SW480 (cell line): ENCODE data around the gene LRRC2.
"Not testable (repeated sequence)": the region's sequence is repeated elsewhere in the genome, so short reads cannot be mapped to it uniquely, and the experiment has no call there.

Experiments
- DNase-seq: peaks from one replicate; pipeline ENCODE4 v3.0.0-alpha.2; 2016; ENCODE audit warnings: low spot score

LRRC2 gene, protein sequence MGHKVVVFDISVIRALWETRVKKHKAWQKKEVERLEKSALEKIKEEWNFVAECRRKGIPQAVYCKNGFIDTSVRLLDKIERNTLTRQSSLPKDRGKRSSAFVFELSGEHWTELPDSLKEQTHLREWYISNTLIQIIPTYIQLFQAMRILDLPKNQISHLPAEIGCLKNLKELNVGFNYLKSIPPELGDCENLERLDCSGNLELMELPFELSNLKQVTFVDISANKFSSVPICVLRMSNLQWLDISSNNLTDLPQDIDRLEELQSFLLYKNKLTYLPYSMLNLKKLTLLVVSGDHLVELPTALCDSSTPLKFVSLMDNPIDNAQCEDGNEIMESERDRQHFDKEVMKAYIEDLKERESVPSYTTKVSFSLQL

DNA sequence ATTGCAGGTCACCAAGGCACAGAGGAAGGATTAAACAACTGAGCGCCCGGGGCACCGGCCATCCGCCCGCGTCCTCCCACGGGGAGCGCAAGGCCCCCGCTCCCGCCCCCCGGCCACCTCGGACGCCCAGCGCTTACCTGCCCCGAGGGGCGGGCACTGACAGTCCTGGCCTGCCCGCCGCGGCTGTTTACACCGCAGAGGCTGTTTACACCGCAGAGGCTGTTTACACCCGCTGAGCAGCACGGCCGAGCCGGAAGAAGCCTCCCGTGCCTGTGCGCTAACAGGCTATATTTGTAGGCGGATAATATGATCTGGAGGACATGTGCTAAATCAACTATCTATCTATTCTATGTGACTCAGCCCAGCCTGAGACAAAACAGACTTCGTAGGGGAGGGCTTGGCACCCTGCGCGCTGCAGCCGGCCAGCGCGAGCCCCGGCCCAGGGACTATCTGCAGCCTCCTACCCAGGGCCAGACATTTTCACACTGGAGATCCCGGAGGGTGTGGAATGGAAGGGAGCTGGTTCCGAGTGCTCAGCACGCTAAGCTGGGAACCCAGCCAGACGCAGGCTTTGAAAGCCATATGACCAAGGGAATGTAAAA is at the start of gene LRRC2:
TSS of gene LRRC2 (minus strand) at position 263 of the 602 bp plus-strand sequence. CDS start 14,711 bp downstream, outside the sequence.
- DNase-seq, result peak; percentile 67

DNA sequence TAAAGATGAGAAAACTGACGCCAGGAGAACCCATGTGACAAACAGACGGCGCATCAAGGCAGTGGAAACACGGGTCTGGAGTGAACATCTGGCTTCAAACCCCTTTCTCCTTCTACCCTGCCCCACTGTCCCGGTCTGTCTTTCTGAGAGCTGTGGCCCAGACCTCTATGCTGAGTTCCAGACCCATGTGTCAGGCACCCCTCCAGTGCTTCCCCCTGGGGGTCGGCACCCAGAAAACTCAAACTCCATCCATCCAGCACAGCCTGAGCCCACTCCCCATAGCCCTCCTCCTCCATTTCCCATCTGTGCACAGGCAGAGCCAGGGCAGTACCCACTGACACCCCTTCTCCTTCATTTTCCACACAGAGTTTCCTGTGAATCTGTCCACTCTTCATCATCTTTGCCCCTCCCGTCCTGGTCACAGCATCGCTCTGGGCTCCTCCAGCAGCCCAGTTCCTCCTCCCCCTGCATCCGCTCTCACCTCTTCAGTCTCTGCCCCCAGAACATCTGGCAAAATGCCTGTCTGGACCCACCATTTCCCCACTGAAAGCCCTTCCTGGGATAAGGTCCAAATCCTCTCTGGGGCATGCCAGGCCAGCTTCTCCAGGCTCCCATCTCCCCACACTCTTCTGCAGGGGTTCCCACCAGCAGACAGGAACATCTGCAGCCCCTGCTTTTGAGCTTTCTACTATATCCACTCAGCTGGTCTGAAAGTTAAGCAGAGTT is 49.1 kb upstream of the LRRC2 start:
- no peak for DNase-seq

DNA sequence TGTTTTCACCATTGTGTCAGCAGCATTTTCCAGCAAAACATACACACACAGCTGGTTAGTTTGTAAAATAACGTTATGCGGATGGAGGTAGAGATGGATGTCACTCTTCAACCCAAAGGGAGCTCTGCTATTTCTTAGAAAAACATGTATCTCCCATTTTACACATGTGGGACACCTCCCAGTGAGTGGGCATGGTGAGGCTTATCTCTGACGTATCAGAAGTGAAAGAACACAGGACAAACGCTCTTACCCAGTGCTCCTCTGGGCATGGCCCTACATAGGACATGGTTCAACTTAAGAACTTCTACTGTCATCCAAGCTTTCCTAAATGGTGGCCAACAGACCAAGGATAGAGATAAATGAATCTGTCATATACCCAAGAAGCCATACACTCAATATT is 48.3 kb upstream of the LRRC2 start:
- DNase-seq, result no peak

DNA sequence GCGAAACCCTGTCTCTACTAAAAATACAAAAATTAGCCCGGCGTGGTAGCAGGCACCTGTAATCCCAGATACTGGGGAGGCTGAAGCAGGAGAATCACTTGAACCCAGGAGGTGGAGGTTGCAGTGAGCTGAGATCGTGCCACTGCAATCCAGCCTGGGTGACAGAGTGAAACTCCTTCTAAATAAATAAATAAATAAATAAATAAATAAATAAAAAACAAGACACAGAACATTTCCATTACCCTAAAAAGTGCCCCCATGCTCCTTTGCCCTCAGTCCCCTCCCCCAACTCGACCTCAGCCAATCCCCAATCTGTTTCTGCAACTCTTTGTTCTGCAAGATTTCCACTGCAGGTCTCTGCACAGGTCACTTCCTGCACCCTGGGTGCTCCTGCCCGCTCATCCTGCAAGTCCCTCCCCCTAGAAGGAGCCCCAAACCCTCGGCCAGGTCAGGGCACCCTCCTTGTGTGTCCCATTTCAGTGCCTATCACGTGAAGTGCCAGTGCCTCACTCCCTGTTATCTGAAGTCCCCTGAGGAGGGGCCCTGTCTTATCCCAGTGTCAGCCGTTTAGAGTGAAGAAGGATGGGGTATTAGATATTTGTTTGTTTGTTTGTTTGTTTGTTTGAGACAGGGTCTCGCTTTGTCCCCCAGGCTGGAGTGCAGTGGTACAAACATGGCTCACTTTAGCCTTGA is 47.4 kb upstream of the LRRC2 start:
- no peak for DNase-seq

- no peak for DNase-seq
These were observed 46.2 kb upstream of the LRRC2 start, which contains the start of gene FAM240A for GRCh38 chr3:46612324-46612723. FAM240A (plus strand) TSS chr3:46612525; CDS start chr3:46612684, 159 bp downstream.

- no peak for DNase-seq
These were observed 44.0 kb upstream of the LRRC2 start for GRCh38 chr3:46609944-46610722.

DNA sequence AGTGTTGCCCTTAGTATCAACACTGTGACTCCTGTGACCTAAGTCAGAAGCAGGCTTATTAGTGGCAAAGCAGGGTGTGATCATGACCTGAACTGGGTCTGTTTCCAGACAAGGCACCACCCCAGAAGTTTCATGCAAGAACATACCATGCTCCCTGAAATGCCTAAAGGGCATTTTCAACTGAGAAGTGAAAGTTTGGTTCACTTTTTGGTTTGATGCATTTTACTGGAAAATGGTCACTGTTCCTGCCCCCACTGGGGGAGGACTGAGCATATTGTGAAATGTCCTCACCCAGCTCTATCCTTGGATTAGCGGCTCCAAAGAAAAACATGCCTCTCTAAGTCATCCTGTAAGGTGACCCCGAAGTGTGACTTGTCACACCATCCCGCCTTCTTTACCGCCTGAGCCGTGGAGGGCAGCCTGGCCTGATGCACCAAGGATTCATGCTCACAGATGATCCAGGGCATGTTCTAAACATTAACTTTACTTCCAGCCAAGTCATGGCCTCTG is 43.2 kb upstream of the LRRC2 start:
- no peak for DNase-seq

DNA sequence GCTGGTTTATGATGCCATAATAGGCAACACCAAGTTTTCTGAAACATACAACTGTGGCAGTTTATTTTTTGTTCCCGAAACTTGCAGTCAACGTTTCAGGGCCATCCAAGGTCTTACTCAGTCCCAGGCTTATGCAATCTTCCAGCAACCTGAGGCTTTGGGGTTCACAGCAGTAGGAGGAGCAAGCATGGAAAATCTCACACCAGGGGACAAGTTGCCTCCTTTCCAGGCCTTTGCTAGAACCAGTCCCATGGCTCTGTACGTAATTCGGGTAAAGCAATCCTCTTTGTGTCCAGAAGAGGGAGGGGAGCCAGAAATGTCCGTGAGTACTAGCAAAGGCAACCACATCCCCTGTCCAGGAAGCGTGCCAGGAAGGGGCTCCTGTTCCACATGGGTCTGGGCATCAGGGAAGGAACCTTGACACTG is 41.5 kb upstream of the LRRC2 start:
- peak; percentile 12 for DNase-seq

GRCh38 chr3:46604127-46604526 is 38.0 kb upstream of the LRRC2 start:
- no peak for DNase-seq

- DNase-seq, result no peak
These were observed 37.4 kb upstream of the LRRC2 start for GRCh38 chr3:46603446-46604046.

DNA sequence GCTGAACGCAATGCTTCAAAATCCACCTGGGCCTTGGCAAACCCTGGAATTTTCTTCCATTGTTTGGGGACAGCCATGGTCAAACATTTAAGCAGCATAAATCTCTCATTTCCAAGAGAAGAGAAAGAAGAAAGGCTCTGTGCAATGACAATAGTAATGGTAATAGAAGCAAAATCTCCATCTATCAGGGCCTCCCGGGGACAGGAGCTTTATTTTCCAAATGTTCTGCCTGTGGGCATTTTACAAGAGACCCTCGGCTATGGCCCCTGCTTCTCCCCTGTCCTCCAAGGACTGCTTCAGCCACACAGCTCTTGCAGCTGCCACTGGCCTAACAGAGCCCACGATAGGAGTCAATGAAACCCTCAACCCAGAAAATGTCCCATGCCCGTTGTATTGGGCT is 33.5 kb upstream of the LRRC2 start:
- no peak for DNase-seq

DNA sequence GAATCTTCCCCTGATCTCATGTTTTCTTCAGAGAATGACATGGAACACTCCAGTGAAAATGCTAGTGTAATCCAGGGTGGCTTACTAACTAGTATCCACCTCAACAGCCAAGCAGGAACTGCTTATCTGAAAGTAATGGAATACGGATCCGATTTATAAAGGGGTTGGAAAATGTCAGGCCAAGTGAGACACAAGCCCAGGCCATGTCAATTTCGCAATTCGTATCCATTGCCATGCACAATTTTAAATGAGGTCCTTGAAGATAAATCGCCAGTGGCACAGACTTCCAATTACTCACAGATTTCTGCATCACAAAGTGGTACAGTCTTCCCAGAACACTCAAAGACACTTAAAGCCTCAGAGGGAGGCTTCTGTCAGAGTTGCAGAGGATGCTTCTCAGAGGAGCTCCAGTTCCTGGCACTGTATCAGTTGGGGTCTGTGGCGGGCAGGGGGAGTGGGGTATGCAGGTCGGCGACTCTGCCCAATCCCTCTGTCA is 29.8 kb upstream of the LRRC2 start:
- DNase-seq, result no peak

- DNase-seq, result no peak
These were observed 28.6 kb upstream of the LRRC2 start for GRCh38 chr3:46594723-46595122.

GRCh38 chr3:46593979-46594378 is 27.9 kb upstream of the LRRC2 start:
- DNase-seq, result no peak

DNA sequence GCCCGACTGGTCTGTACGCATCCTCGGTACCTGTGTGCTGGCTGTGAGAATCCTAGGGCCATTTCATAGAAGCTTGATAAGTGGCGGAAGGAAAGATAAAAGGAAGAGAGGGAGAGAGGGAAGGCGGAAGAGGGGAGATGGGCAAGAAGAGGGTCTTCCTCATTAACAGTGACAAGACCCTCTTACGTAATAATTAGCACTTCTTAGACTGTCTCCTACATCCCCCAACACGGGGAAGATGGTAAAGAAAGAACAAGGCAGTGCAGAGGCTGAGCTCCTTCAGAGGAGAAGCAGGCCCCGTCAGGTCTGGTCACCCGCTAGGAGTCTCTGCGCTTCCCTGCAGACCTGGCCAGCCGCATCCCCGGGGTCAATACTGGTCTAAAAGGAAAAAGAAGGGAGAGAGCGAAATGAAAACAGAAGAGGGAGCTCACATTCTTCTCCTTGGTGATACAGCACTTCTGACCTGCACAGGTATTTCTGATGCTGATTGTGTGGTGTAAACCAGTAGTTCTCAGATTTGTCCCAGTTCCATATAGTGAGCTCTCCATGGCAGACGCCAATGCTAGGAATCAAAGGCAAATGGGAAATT is 27.3 kb upstream of the LRRC2 start:
- no peak for DNase-seq

- not testable (repeated sequence) for DNase-seq
These were observed 21.2 kb upstream of the LRRC2 start for GRCh38 chr3:46587268-46587667.

- no peak for DNase-seq
These were observed 20.7 kb upstream of the LRRC2 start for GRCh38 chr3:46586738-46587246.

DNA sequence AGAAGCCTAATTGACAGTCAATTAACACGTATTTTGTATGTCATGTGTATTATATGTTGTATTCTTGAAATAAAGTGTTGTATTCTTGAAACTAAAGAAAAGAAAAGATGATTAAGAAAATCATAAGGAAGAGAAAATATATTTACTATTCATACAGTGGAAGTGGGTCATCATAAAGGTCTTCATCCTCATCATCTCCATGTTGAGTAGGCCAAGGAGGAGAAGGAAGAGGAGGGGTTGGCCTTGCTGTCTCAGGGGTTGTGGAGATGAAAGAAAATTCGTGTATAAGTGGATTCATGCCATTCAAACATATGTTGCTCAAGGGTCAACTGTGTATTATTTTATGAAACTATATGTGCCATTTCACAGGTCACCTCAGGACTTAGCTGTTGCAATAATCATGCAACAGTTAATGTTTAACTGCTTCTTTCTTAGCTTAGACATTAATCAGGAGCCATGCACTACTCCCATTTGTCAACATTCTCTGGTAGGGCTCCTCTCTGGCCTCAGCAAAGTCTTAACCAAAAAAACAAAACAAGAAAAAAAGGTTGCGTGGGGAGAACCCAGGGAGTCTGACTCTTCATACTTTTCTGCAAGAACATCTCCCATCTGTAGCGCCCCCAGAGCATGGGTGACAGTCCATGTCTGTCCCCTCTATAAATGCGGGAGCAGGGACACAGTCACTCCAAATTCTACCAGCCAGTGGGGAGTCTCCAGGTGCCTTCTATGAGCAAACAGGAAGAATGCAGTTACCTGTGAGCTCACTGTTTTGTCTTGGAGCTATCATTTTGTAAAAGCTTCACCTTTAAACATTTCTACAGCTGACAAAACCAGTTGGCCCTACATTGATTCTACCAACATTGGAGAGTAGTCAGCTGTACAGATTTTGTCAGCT is 19.9 kb upstream of the LRRC2 start:
- peak; percentile 74 for DNase-seq
